Neural crest cell (in vitro differentiated cells): Measurements from ENCODE around the gene RBBP5. TPM values are rescaled to one million over a fixed set of nuclear protein-coding genes. Genes with fewer than 3 reads are reported as not detected.

Experiments used
- DNase-seq: peaks from one replicate; pipeline ENCODE4 v3.0.0; 2021; ENCODE audit warnings: low read depth, mixed read lengths, low spot score
- H3K27ac Mint-ChIP-seq: one replicate; pipeline ENCODE4 v1.8.0; 2021; ENCODE audit warnings: mild to moderate bottlenecking, mixed read lengths; ENCODE audit not compliant: unreplicated experiment
- H3K27me3 Mint-ChIP-seq: 2 replicates; pipeline ENCODE4 v1.8.0; 2021; ENCODE audit warnings: low read depth, mild to moderate bottlenecking, mixed read lengths
- H3K36me3 Mint-ChIP-seq: 2 replicates; pipeline ENCODE4 v1.8.0; 2021; ENCODE audit warnings: low read depth, mild to moderate bottlenecking, mixed read lengths
- H3K4me1 Mint-ChIP-seq: 2 replicates; pipeline ENCODE4 v1.8.0; 2021; ENCODE audit warnings: mixed read lengths
- H3K4me3 Mint-ChIP-seq: one replicate; pipeline ENCODE4 v1.8.0; 2021; ENCODE audit warnings: mild to moderate bottlenecking, mixed read lengths
- H3K9me3 Mint-ChIP-seq: 2 replicates; pipeline ENCODE4 v1.8.0; 2021; ENCODE audit warnings: mixed read lengths
- CTCF ChIP-seq: fragments of 200-600 bp; sonication (generic); conservative IDR thresholded peaks from 2 replicates; pipeline ENCODE4 v1.5.0; 2021; ENCODE audit warnings: antibody characterized with exemption, mild to moderate bottlenecking
- total RNA-seq: library from RNA; stranded (reverse); gene quantifications from 2 replicates; pipeline ENCODE4 v1.2.1, GENCODE V29; 2021

Gene RBBP5
- total RNA-seq, 1 donor from 2014 or later = 22.8 TPM

GRCh38 chr1:205077934-205078311, 43.9 kb downstream of the RBBP5 start:
- Mint-ChIP-seq H3K4me3 (no peak overlapping the region), H3K36me3 (no peaks in the 10 kb centered on the region), H3K27me3 (no peaks in the 10 kb centered on the region), H3K4me1 (no peaks in the 10 kb centered on the region), H3K9me3 (no peaks in the 10 kb centered on the region), H3K27ac (no peak overlapping the region)
- DNase-seq = no peak
- no peak for TF ChIP-seq CTCF

GRCh38 chr1:205077158-205077933, 44.4 kb downstream of the RBBP5 start:
- TF ChIP-seq CTCF = no peak
- Mint-ChIP-seq H3K27me3 (no peaks in the 10 kb centered on the region), H3K27ac (peak overlapping the region; percentile 50), H3K4me3 (no peak overlapping the region), H3K9me3 (no peaks in the 10 kb centered on the region), H3K4me1 (no peaks in the 10 kb centered on the region), H3K36me3 (no peaks in the 10 kb centered on the region)
- no peak for DNase-seq

- DNase-seq = no peak
- no peak for TF ChIP-seq CTCF
- Mint-ChIP-seq H3K9me3 (no peaks in the 10 kb centered on the region), H3K27me3 (no peaks in the 10 kb centered on the region), H3K4me3 (no peak overlapping the region), H3K27ac (no peak overlapping the region), H3K36me3 (no peaks in the 10 kb centered on the region), H3K4me1 (no peaks in the 10 kb centered on the region)
Observed at GRCh38 chr1:205076245-205076761, 45.5 kb downstream of the RBBP5 start.

- no peaks in the 10 kb centered on the region for H3K27me3 Mint-ChIP-seq
- no peaks in the 10 kb centered on the region for H3K36me3 Mint-ChIP-seq
- no peak for DNase-seq
- peaks cover 4% of the 10 kb centered on the region for H3K4me1 Mint-ChIP-seq
- no peak overlapping the region for H3K27ac Mint-ChIP-seq
- H3K4me3 Mint-ChIP-seq = no peak overlapping the region
- H3K9me3 Mint-ChIP-seq = no peaks in the 10 kb centered on the region
- no peak for TF ChIP-seq CTCF
Observed at GRCh38 chr1:205075642-205076155, 46.1 kb downstream of the RBBP5 start.

GRCh38 chr1:205074513-205074912, 47.3 kb downstream of the RBBP5 start:
- DNase-seq = no peak
- no peaks in the 10 kb centered on the region for H3K27me3 Mint-ChIP-seq
- no peaks in the 10 kb centered on the region for H3K36me3 Mint-ChIP-seq
- H3K27ac Mint-ChIP-seq = no peak overlapping the region
- H3K4me1 Mint-ChIP-seq = peaks cover 4% of the 10 kb centered on the region
- H3K9me3 Mint-ChIP-seq = no peaks in the 10 kb centered on the region
- no peak overlapping the region for H3K4me3 Mint-ChIP-seq
- no peak for TF ChIP-seq CTCF
